B cell (primary cell): ENCODE data around the gene PAQR7. TPM values are rescaled to one million over a fixed set of nuclear protein-coding genes. Genes with fewer than 3 reads are reported as not detected.

Source experiments
- ATAC-seq: fragments of 200-7000 bp; cut with Tn5 transposase; one replicate; pipeline ENCODE4 v1.10.0; 2021; ENCODE audit warnings: low read depth, mild to moderate bottlenecking, moderate number of reproducible peaks, moderate library complexity
- CTCF ChIA-PET: fragments of 350-600 bp; sonication (Branson Sonifier 250); formaldehyde crosslinking; loops from one replicate; lab custom pipeline; 2021; ENCODE audit warnings: antibody characterized with exemption, inconsistent platforms; lab: Charles Lee
- POLR2A ChIA-PET: fragments of 350-600 bp; sonication (Branson Sonifier 250); formaldehyde crosslinking; loops from one replicate; lab custom pipeline; 2021; ENCODE audit warnings: antibody characterized with exemption; lab: Charles Lee
- DNase-seq: peaks from one replicate; pipeline ENCODE4 v3.0.0; 2013
- H2AFZ ChIP-seq: 2 replicates; pipeline ENCODE4 v1.6.1; 2012; ENCODE audit warnings: mild to moderate bottlenecking, low read depth, low read length; ENCODE audit not compliant: insufficient read depth, poor library complexity, severe bottlenecking
- H3K27ac ChIP-seq, 2 donors: 1 replicate in 1 of 2; 2 replicates in 1 of 2; pipeline ENCODE4 v1.5.1; 2012 to 2013; ENCODE audit warnings: low read length in 2 of 2, mild to moderate bottlenecking in 2 of 2, moderate library complexity in 1 of 2
- H3K27me3 ChIP-seq, 4 experiments: fragments of 200-600 bp in 1 of 4; sonication (generic) in 1 of 4; replicated peaks in 1 of 4; 1 replicate in 2 of 4; 2 replicates in 2 of 4; pipeline versions ENCODE4 v1.6.1 to v1.7.0; 2013 to 2016; ENCODE audit warnings: low read length in 3 of 4, mild to moderate bottlenecking in 2 of 4, mixed read lengths in 1 of 4, moderate library complexity in 1 of 4; ENCODE audit not compliant: insufficient read depth in 4 of 4, control insufficient read depth in 3 of 4; ENCODE audit errors: control extremely low read depth in 1 of 4
- H3K36me3 ChIP-seq, 2 experiments: replicated peaks in 1 of 2; 1 replicate in 1 of 2; 2 replicates in 1 of 2; pipeline versions ENCODE4 v1.6.1 to v1.7.1; 2013; ENCODE audit warnings: low read length in 1 of 2; ENCODE audit not compliant: insufficient read depth in 2 of 2, control insufficient read depth in 1 of 2; ENCODE audit errors: control extremely low read depth in 1 of 2, extremely low read depth in 1 of 2
- H3K4me1 ChIP-seq, 2 donors: fragments of 200-600 bp in 1 of 2; sonication (generic) in 1 of 2; 1 replicate in 1 of 2; 2 replicates in 1 of 2; pipeline versions ENCODE4 v1.5.1 to v1.6.1; 2013 to 2017; ENCODE audit warnings: low read length in 2 of 2; ENCODE audit not compliant: control insufficient read depth in 2 of 2, insufficient read depth in 2 of 2
- H3K4me2 ChIP-seq: replicated peaks from 2 replicates; pipeline ENCODE3; 2012; ENCODE audit warnings: mild to moderate bottlenecking, low read depth, low read length; ENCODE audit not compliant: poor library complexity, severe bottlenecking
- H3K4me3 ChIP-seq, 5 experiments: fragments of 200-600 bp in 1 of 5; sonication (generic) in 1 of 5; 1 replicate in 3 of 5; 2 replicates in 2 of 5; pipeline versions ENCODE4 v1.5.1 to v1.7.0; 2011 to 2016; ENCODE audit warnings: low read length in 4 of 5, mild to moderate bottlenecking in 4 of 5, low read depth in 2 of 5, control low read depth in 1 of 5, moderate library complexity in 1 of 5; ENCODE audit not compliant: insufficient read depth in 1 of 5; ENCODE audit errors: control extremely low read depth in 1 of 5, extremely low read depth in 1 of 5
- H3K79me2 ChIP-seq: fragments of 200-600 bp; sonication (generic); one replicate; pipeline ENCODE4 v1.6.0; 2016; ENCODE audit warnings: low read length; ENCODE audit not compliant: control insufficient read depth, insufficient read depth
- H3K9ac ChIP-seq: fragments of 200-600 bp; sonication (generic); 2 replicates; pipeline ENCODE4 v1.6.1; 2017; ENCODE audit warnings: mild to moderate bottlenecking, low read length, moderate library complexity
- H3K9me3 ChIP-seq, 3 donors: one replicate each; pipeline versions ENCODE4 v1.6.1 to v1.7.1; 2013; ENCODE audit warnings: low read length in 2 of 3; ENCODE audit not compliant: control insufficient read depth in 2 of 3, insufficient read depth in 1 of 3; ENCODE audit errors: control extremely low read depth in 1 of 3
- H4K20me1 ChIP-seq: 2 replicates; pipeline ENCODE4 v1.6.0; 2012; ENCODE audit warnings: mild to moderate bottlenecking, low read length; ENCODE audit not compliant: insufficient read depth, control insufficient read depth, poor library complexity, severe bottlenecking
- H3K27ac Mint-ChIP-seq: one replicate; pipeline ENCODE4 v1.8.0; 2021; ENCODE audit warnings: mixed read lengths
- H3K27me3 Mint-ChIP-seq: one replicate; pipeline ENCODE4 v1.8.0; 2021; ENCODE audit warnings: mixed read lengths
- H3K4me1 Mint-ChIP-seq: one replicate; pipeline ENCODE4 v1.8.0; 2021; ENCODE audit warnings: mixed read lengths
- H3K4me3 Mint-ChIP-seq: one replicate; pipeline ENCODE4 v1.8.0; 2021; ENCODE audit warnings: mixed read lengths
- H3K9me3 Mint-ChIP-seq: one replicate; pipeline ENCODE4 v1.8.0; 2022; ENCODE audit warnings: mixed read lengths; ENCODE audit not compliant: insufficient read depth
- CTCF ChIP-seq: fragments of 200-600 bp; IDR thresholded peaks from one replicate; pipeline ENCODE4 v1.8.0; 2022; ENCODE audit warnings: antibody characterized with exemption, mild to moderate bottlenecking
- EZH2 ChIP-seq: IDR thresholded peaks from 2 replicates; pipeline ENCODE4 v1.6.1; 2012; ENCODE audit warnings: borderline replicate concordance, low read depth, mild to moderate bottlenecking, moderate library complexity, low read length; ENCODE audit not compliant: insufficient read depth, poor library complexity, severe bottlenecking
- WGBS: methylation state at CpG from one replicate; pipeline ENCODE4 v1.1.5; 2013; ENCODE audit warnings: missing lambda C conversion rate; ENCODE audit not compliant: insufficient coverage; 5-methylcytosine and 5-hydroxymethylcytosine counted together
- intact Hi-C: fragments of 100-400 bp; cut with micrococcal nuclease; formaldehyde crosslinking; loops from one replicate; pipeline ENCODE4 v1.10.0; 2022
- polyA plus RNA-seq: library from polyadenylated mRNA; depleted of rRNA; stranded (reverse); fragments of >200 nt; gene quantifications from 2 replicates; pipeline ENCODE4 v1.2.3, GENCODE V29; 2012
- total RNA-seq, 2 donors: library from RNA; stranded (reverse); fragments of 120-200 nt in 1 of 2; gene quantifications; 1 replicate in 1 of 2; 2 replicates in 1 of 2; pipeline versions ENCODE4 v1.2.3 to v1.2.4, GENCODE V29; 2013 to 2022

Gene PAQR7
- total and polyA plus RNA-seq, 2 donors (not counting 1 experiment from before 2014, with no cell fraction given), result 4.2 to 5.5 TPM

GRCh38 chr1:25912076-25912831 lies 36.7 kb upstream of the PAQR7 start:
- no peaks in the 10 kb centered on the region for H4K20me1 ChIP-seq
- 100% methylated on average over 1 of the region's 5 CpGs for WGBS
- no peak overlapping the region for H3K27ac Mint-ChIP-seq
- H3K27me3 ChIP-seq, result no peaks in the 10 kb centered on the region
- no peaks in the 10 kb centered on the region for H3K9me3 Mint-ChIP-seq
- no peaks in the 10 kb centered on the region for H3K36me3 ChIP-seq
- H3K4me3 Mint-ChIP-seq, result no peak overlapping the region
- peaks cover 4% of the 10 kb centered on the region for H3K4me1 Mint-ChIP-seq
- TF ChIP-seq CTCF, result no peak
- TF ChIP-seq EZH2, result no peak
- DNase-seq (no peak), ATAC-seq (no peak)
- H3K9me3 ChIP-seq, result no peaks in the 10 kb centered on the region
- no peaks in the 10 kb centered on the region for H3K27me3 Mint-ChIP-seq
- H3K4me2 ChIP-seq, result no peak overlapping the region
- CTCF ChIA-PET, result interaction anchor here (0.6 to 2.5 kb wide), 3 partner anchors 17 to 99 kb away, joined by 3 to 9 read pairs (median 5); no protein-coding TSS in a partner anchor
- no peak overlapping the region for H3K4me3 ChIP-seq
- peaks cover 0 to 4% of the 10 kb centered on the region in 2 donors for H3K4me1 ChIP-seq
- no peak overlapping the region for H3K27ac ChIP-seq
- intact Hi-C loops, result no loop called here
- no peak overlapping the region for H2AFZ ChIP-seq
- no peak overlapping the region for H3K9ac ChIP-seq
- POLR2A ChIA-PET, result no interaction called here
- H3K79me2 ChIP-seq, result no peaks in the 10 kb centered on the region

GRCh38 chr1:25911162-25911561 lies 35.7 kb upstream of the PAQR7 start:
- Histone ChIP-seq H3K27me3 (no peaks in the 10 kb centered on the region), H3K79me2 (no peaks in the 10 kb centered on the region), H2AFZ (no peak overlapping the region), H3K36me3 (no peaks in the 10 kb centered on the region), H3K27ac (no peak overlapping the region), H3K4me3 (no peak overlapping the region), H3K9ac (no peak overlapping the region), H3K9me3 (no peaks in the 10 kb centered on the region), H4K20me1 (no peaks in the 10 kb centered on the region), H3K4me2 (no peak overlapping the region), H3K4me1 (peaks cover 0 to 13% of the 10 kb centered on the region in 2 donors)
- Mint-ChIP-seq H3K27me3 (no peaks in the 10 kb centered on the region), H3K27ac (no peak overlapping the region), H3K4me3 (no peak overlapping the region), H3K4me1 (peaks cover 7% of the 10 kb centered on the region), H3K9me3 (no peaks in the 10 kb centered on the region)
- no peak for DNase-seq
- POLR2A ChIA-PET, result no interaction called here
- ATAC-seq, result no peak
- intact Hi-C loops, result no loop called here
- CTCF ChIA-PET, result interaction anchor here (1.3 kb wide), 1 partner anchor 16 kb away, joined by 5 read pairs; no protein-coding TSS in a partner anchor
- TF ChIP-seq CTCF, result no peak
- no peak for TF ChIP-seq EZH2
